Natural killer cell (primary cell): ENCODE measurements around the gene SORBS2. TPM values are rescaled to one million over a fixed set of nuclear protein-coding genes. Genes with fewer than 3 reads are reported as not detected.
A peak's percentile ranks its signal among the peaks of the same experiment; 100 is the strongest.

Experiments used
- ATAC-seq, 3 donors: fragments of 150-1000 bp in 2 of 3; fragments of 200-7000 bp in 1 of 3; cut with Tn5 transposase; 1 replicate in 1 of 3; 2 replicates in 2 of 3; pipeline ENCODE4 v1.10.0; 2021; ENCODE audit warnings: mild to moderate bottlenecking in 2 of 3, moderate library complexity in 2 of 3
- DNase-seq, 2 donors: peaks; one replicate each; pipeline versions ENCODE4 v3.0.0 to v3.0.0-alpha.2; 2013 to 2021; ENCODE audit warnings: mixed read lengths in 1 of 2
- H3K27ac ChIP-seq: one replicate; pipeline ENCODE4 v1.5.1; 2013; ENCODE audit warnings: mild to moderate bottlenecking, low read length
- H3K27me3 ChIP-seq: one replicate; pipeline ENCODE4 v1.6.1; 2013; ENCODE audit warnings: low read length; ENCODE audit not compliant: control insufficient read depth, insufficient read depth
- H3K36me3 ChIP-seq: one replicate; pipeline ENCODE4 v1.6.1; 2013; ENCODE audit warnings: low read length; ENCODE audit not compliant: control insufficient read depth, insufficient read depth
- H3K4me1 ChIP-seq: one replicate; pipeline ENCODE4 v1.6.1; 2013; ENCODE audit warnings: low read length; ENCODE audit not compliant: control insufficient read depth, insufficient read depth
- H3K4me3 ChIP-seq: one replicate; pipeline ENCODE4 v1.5.1; 2013; ENCODE audit warnings: low read length
- H3K9me3 ChIP-seq: one replicate; pipeline ENCODE4 v1.6.1; 2013; ENCODE audit warnings: low read length; ENCODE audit not compliant: control insufficient read depth, insufficient read depth
- H3K27ac Mint-ChIP-seq, 2 donors: one replicate each; pipeline ENCODE4 v1.8.0; 2022; ENCODE audit warnings: mild to moderate bottlenecking in 2 of 2, mixed read lengths in 2 of 2, moderate library complexity in 1 of 2
- H3K27me3 Mint-ChIP-seq, 2 donors: one replicate each; pipeline ENCODE4 v1.8.0; 2022; ENCODE audit warnings: low read depth in 2 of 2, mixed read lengths in 2 of 2
- H3K36me3 Mint-ChIP-seq: one replicate; pipeline ENCODE4 v1.8.0; 2022; ENCODE audit warnings: mixed read lengths
- H3K4me1 Mint-ChIP-seq, 2 donors: one replicate each; pipeline ENCODE4 v1.8.0; 2022; ENCODE audit warnings: mixed read lengths in 2 of 2
- H3K4me3 Mint-ChIP-seq: one replicate; pipeline ENCODE4 v1.8.0; 2022; ENCODE audit warnings: mild to moderate bottlenecking, moderate library complexity, mixed read lengths
- H3K9me3 Mint-ChIP-seq, 2 donors: one replicate each; pipeline ENCODE4 v1.8.0; 2022; ENCODE audit warnings: mixed read lengths in 2 of 2
- WGBS: methylation state at CpG from one replicate; pipeline ENCODE4 v1.1.7; 2013; ENCODE audit warnings: missing lambda C conversion rate; ENCODE audit not compliant: insufficient coverage; 5-methylcytosine and 5-hydroxymethylcytosine counted together
- intact Hi-C: fragments of 100-400 bp; cut with micrococcal nuclease; formaldehyde crosslinking; loops from one replicate; pipeline ENCODE4 v1.14.2; 2022
- total RNA-seq, 4 donors: library from RNA; stranded (reverse); fragments of 120-200 nt in 1 of 4; gene quantifications; one replicate each; pipeline versions ENCODE4 v1.2.3 to v1.2.4, GENCODE V29; 2013 to 2022
- TF ChIP-seq, protein P1 (sequence below): fragments of 200-600 bp; IDR thresholded peaks from one replicate; pipeline ENCODE4 v1.8.0; 2022; ENCODE audit warnings: antibody characterized with exemption

The SORBS2 gene
- total RNA-seq, 3 donors from 2014 or later (not counting 1 experiment from before 2014, with no cell fraction given), result 10.2 to 15.6 (median 13.5) TPM

GRCh38 chr4:185735866-185736400, 76.1 kb downstream of the SORBS2 start:
- no peak overlapping the region for H3K4me3 ChIP-seq
- Mint-ChIP-seq H3K9me3 (peaks cover 0 to 2% of the 10 kb centered on the region in 2 donors), H3K36me3 (no peaks in the 10 kb centered on the region), H3K27ac (no peak overlapping the region), H3K27me3 (peaks cover 17 to 25% of the 10 kb centered on the region in 2 donors), H3K4me3 (no peak overlapping the region), H3K4me1 (peaks cover 0 to 4% of the 10 kb centered on the region in 2 donors)
- no peaks in the 10 kb centered on the region for H3K27me3 ChIP-seq
- no peak overlapping the region for H3K27ac ChIP-seq
- no peak for DNase-seq
- WGBS, result 56% methylated on average over 4 of the region's 4 CpGs
- H3K36me3 ChIP-seq, result no peaks in the 10 kb centered on the region
- H3K4me1 ChIP-seq, result peaks cover 5% of the 10 kb centered on the region
- no peaks in the 10 kb centered on the region for H3K9me3 ChIP-seq
- intact Hi-C loops, result no loop called here
- ATAC-seq, result no peak
- TF ChIP-seq, protein P1, sequence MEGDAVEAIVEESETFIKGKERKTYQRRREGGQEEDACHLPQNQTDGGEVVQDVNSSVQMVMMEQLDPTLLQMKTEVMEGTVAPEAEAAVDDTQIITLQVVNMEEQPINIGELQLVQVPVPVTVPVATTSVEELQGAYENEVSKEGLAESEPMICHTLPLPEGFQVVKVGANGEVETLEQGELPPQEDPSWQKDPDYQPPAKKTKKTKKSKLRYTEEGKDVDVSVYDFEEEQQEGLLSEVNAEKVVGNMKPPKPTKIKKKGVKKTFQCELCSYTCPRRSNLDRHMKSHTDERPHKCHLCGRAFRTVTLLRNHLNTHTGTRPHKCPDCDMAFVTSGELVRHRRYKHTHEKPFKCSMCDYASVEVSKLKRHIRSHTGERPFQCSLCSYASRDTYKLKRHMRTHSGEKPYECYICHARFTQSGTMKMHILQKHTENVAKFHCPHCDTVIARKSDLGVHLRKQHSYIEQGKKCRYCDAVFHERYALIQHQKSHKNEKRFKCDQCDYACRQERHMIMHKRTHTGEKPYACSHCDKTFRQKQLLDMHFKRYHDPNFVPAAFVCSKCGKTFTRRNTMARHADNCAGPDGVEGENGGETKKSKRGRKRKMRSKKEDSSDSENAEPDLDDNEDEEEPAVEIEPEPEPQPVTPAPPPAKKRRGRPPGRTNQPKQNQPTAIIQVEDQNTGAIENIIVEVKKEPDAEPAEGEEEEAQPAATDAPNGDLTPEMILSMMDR, result no peak

GRCh38 chr4:185734930-185735329, 77.1 kb downstream of the SORBS2 start:
- Mint-ChIP-seq H3K36me3 (no peaks in the 10 kb centered on the region), H3K9me3 (peaks cover 0 to 2% of the 10 kb centered on the region in 2 donors), H3K27me3 (peaks cover 17 to 25% of the 10 kb centered on the region in 2 donors), H3K4me3 (no peak overlapping the region), H3K27ac (no peak overlapping the region), H3K4me1 (no peaks in the 10 kb centered on the region)
- no peaks in the 10 kb centered on the region for H3K36me3 ChIP-seq
- no peak overlapping the region for H3K4me3 ChIP-seq
- intact Hi-C loops, result no loop called here
- ATAC-seq, result no peak
- H3K27ac ChIP-seq, result no peak overlapping the region
- no peak for DNase-seq
- TF ChIP-seq, protein P1, result no peak
- H3K9me3 ChIP-seq, result no peaks in the 10 kb centered on the region
- H3K27me3 ChIP-seq, result no peaks in the 10 kb centered on the region
- 84% methylated on average over 2 of the region's 2 CpGs for WGBS
- H3K4me1 ChIP-seq, result peaks cover 8% of the 10 kb centered on the region

GRCh38 chr4:185734214-185734613, 77.8 kb downstream of the SORBS2 start:
- ATAC-seq, result peak in 1 of 3 donors; percentile 65
- Histone ChIP-seq H3K27ac (no peak overlapping the region), H3K4me1 (peaks cover 8% of the 10 kb centered on the region), H3K36me3 (no peaks in the 10 kb centered on the region), H3K4me3 (no peak overlapping the region), H3K9me3 (no peaks in the 10 kb centered on the region), H3K27me3 (no peaks in the 10 kb centered on the region)
- Mint-ChIP-seq H3K27me3 (peaks cover 17 to 25% of the 10 kb centered on the region in 2 donors), H3K27ac (no peak overlapping the region), H3K9me3 (peaks cover 0 to 2% of the 10 kb centered on the region in 2 donors), H3K4me1 (no peaks in the 10 kb centered on the region), H3K36me3 (no peaks in the 10 kb centered on the region), H3K4me3 (no peak overlapping the region)
- WGBS, result no CpG with 5 or more reads among the region's 5 CpGs
- TF ChIP-seq, protein P1, result no peak
- intact Hi-C loops, result no loop called here
- DNase-seq, result no peak
